HG03025 (cell line): ENCODE measurements around the gene COIL.
A peak's percentile ranks its signal among the peaks of the same experiment; 100 is the strongest.
"Not testable (repeated sequence)": the region's sequence is repeated elsewhere in the genome, so short reads cannot be mapped to it uniquely, and the experiment has no call there.

Experiments used
- ATAC-seq: cut with Tn5 transposase; IDR thresholded peaks from one replicate; pipeline ENCODE4 v1.9.1; 2021; ENCODE audit warnings: mild to moderate bottlenecking, moderate library complexity; ENCODE audit not compliant: unreplicated experiment, low FRiP score

Gene COIL, protein sequence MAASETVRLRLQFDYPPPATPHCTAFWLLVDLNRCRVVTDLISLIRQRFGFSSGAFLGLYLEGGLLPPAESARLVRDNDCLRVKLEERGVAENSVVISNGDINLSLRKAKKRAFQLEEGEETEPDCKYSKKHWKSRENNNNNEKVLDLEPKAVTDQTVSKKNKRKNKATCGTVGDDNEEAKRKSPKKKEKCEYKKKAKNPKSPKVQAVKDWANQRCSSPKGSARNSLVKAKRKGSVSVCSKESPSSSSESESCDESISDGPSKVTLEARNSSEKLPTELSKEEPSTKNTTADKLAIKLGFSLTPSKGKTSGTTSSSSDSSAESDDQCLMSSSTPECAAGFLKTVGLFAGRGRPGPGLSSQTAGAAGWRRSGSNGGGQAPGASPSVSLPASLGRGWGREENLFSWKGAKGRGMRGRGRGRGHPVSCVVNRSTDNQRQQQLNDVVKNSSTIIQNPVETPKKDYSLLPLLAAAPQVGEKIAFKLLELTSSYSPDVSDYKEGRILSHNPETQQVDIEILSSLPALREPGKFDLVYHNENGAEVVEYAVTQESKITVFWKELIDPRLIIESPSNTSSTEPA

GRCh38 chr17:56960596-56961538 lies at the start of gene COIL:
TSS of gene COIL (minus strand) at chr17:56961050. CDS start at chr17:56961019, 31 bp downstream.
- peak; percentile 83 for ATAC-seq

- ATAC-seq: no peak
Observed at GRCh38 chr17:57010487-57010886, 49.6 kb upstream of the COIL start.

DNA sequence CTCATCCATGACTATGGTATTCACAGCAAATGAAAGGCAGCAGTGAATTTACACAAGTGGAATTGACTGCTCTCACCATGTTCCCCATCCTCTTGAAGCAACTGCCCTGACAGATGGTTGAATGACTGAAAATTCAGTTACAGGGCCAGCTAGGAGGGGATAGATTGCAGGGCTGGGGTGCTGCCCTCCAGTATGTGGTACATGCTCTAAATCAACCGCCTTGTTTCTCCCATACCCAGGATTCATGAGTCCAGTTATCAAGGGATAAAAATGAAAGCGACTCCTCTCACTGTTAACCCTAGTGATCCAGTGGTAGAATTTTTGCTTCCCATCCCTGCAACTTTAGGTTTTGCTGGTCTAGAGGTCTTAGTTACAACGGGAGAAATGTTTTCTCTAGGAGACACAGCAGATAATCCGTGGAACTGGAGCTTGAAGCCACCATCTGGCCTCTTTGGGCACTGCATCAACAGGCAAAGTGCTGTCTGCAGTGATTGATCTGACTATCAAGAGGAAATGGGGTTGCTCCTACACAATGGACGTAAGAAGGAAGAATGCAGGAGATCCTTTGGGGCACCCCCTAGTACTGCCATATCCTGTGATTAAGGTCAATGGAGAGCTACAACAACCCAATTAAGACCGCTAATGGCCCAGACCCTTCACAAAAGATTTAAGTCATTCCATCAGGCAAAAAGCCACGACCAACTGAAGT lies 49.0 kb upstream of the COIL start:
- ATAC-seq: no peak

DNA sequence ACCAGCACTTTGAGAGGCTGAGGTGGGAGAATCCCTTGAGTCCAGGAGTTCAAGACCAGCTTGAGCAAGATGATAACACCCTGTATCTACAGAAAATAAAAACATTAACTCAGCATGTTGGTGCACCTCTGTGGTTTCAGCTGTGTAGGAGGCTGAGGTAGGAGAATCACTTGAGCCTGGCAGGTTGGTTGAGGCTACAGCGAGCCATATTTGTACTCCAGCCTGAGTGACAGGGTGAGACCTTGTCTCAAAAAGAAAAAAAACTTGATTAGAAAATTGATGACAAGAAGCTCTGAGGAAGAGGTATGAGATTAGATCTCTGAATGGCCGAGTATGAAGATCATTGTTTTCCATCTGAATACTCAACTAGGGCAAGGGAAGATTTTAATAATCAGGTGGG lies 48.1 kb upstream of the COIL start:
- ATAC-seq: no peak

DNA sequence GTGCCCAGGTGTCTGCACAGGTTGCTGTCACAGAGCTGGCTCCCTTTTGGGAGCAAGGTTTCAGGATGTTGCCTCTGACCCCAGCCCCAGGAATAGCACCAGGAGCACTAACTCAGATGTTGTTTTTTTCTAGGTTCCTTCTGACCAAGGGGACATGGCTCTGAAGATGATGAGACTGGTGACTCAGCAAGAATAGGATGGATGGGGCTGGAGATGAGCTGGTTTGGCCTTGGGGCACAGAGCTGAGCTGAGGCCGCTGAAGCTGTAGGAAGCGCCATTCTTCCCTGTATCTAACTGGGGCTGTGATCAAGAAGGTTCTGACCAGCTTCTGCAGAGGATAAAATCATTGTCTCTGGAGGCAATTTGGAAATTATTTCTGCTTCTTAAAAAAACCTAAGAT lies 45.2 kb upstream of the COIL start:
- no peak for ATAC-seq

DNA sequence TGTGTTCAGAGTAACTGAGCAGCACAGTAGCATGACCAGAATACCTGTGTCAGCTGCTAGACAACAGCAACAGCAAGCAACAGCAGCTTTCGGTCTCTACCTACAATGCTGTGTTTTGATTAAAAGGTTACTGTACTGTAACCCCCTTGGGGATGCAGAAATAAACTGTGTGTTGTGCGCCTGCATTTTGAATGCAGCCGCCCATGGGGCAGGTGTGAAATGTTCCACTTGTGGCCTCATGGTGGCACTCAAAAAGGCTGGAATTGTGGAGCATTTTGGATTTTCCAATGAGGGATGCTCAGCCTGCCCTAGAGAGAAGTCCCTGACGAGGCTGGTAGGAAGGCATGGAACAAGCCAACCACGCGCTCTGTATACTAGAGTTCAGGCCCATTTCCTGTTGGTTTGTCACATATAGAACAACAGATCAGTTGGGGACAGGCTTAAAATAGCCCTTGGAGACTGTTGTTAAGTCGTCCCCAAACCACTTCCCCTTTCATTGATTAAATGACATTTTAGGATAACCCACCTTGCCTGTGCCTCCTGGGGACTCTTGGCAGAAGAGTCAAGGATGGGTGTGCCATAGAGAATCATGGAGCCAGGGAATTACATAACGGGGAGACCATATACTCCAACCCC lies 44.2 kb upstream of the COIL start:
- peak; percentile 79 for ATAC-seq

GRCh38 chr17:57002904-57003303 lies 42.1 kb upstream of the COIL start:
- ATAC-seq: no peak

- ATAC-seq: no peak
Observed at GRCh38 chr17:57001541-57001940, 40.7 kb upstream of the COIL start.

- ATAC-seq: no peak
Observed at GRCh38 chr17:56997313-56997712, 36.5 kb upstream of the COIL start.

GRCh38 chr17:56995766-56996165 lies 34.9 kb upstream of the COIL start:
- no peak for ATAC-seq

- no peak for ATAC-seq
Observed at GRCh38 chr17:56994009-56994792, 33.4 kb upstream of the COIL start.

DNA sequence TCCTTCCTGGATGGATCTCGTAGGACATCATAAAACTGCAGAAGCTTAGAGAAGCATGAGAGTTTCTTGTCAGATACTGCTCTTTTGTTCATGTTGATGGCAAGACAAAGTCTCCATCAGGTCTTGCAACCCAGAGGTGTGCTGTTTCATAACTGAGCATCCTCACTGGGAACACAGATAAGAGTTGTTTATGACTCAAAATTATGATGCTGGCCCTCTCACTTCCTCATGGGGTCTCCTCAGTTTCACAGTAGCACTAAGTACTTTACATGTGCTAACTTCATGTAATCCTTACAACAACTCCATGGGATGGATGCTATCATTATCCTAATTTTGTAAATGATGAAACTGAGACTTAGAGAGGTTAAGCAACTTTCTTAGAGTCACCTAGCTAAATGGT lies 31.5 kb upstream of the COIL start:
- no peak for ATAC-seq

- no peak for ATAC-seq
Observed at GRCh38 chr17:56988901-56989572, 28.2 kb upstream of the COIL start.

DNA sequence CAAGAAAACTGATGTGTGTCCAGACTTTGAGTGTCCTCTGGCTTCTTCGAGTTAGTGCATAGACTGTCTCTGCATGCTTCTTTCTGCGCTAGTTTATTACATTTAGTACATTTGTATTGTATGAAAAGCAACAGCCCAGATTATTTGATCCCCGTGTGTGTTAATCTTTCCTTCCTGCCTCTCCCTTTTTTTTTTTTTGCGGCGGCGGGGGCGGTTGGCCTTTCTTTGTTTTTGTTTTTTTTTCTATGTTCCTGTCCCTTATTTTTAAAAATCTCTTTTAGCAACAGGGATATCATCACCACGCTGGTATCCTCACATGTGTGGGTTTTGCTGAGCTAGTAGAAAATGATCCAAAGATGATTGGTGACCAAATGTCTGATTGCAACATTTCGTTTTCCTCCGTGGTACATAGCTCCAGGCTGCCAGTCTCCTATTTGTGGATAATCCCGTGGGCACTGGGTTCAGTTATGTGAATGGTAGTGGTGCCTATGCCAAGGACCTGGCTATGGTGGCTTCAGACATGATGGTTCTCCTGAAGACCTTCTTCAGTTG lies 26.5 kb upstream of the COIL start:
- no peak for ATAC-seq

DNA sequence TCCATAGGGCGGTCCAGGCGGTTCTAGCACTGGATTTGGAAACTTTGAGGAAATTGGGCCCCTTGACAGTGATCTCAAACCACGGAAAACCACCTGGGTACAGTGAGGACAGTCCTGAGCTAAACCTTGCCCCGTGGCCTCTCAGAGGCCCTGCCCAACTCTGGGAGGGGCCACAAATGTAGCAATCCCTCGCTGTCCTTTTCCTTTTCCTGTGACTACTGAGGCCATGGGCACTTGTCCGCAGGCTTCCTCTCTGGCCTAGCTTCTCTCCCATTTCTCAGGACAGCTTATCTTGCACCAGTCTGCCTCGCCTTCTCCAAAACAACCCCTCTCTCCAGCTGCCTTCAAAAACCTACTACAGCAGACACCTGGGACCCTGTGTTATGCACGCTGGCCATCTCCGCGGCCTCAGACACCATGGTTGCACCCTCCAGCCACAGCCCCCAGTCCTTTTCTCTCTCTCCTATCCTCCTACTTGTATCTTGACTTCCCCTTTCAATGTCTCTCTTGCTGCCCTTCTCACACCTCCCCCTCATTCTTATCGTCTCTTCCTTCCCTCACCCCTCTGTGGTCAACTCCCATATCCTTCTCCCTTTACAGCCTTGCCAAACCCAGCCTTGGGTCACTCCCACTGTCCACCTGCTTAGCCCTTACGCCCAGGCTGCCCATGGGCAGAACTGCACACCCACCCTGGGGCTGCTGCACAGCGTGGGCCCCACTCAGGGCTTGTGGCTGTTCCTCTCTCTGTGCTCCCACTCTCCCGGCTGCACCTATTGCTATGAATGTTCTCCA lies 24.7 kb upstream of the COIL start:
- no peak for ATAC-seq

- no peak for ATAC-seq
Observed at GRCh38 chr17:56983366-56983765, 22.5 kb upstream of the COIL start.

- no peak for ATAC-seq
Observed at GRCh38 chr17:56982312-56982711, 21.5 kb upstream of the COIL start.

DNA sequence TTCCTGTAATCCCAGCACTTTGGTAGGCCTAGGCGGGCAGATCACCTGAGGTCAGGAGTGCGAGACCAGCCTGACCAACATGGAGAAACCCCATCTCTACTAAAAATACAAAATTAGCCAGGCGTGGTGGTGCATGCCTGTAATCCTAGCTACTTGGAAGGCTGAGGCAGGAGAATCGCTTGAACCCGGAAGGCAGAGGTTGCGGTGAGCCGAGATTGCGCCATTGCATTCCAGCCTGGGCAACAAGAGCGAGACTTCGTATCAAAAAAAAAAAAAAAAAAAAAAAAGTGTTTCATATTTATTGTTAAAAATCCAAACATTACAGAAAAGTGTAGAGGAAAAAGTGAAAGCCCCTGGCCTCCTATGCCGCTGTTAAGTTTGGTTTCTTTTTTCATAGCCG lies 19.7 kb upstream of the COIL start:
- ATAC-seq: not testable (repeated sequence)
